PFSK-1 (cell line): ENCODE data around the gene SIGLEC7.

ENCODE experiments used
- FOXP2 ChIP-seq: optimal IDR thresholded peaks from 2 replicates; pipeline ENCODE3; 2011; ENCODE audit warnings: borderline replicate concordance, control low read depth, inconsistent platforms; ENCODE audit not compliant: insufficient read depth; ENCODE audit errors: extremely low read length, extremely low read depth
- POLR2AphosphoS5 ChIP-seq: IDR thresholded peaks from 2 replicates; pipeline ENCODE4 v1.6.1; 2012; ENCODE audit warnings: low read depth, mild to moderate bottlenecking, control low read depth, low read length, moderate library complexity
- REST ChIP-seq, 2 experiments: IDR thresholded peaks; 2 replicates each; pipeline versions ENCODE4 v1.6.1 to v1.8.0; 2011 to 2012; ENCODE audit warnings: low read depth in 2 of 2, low read length in 2 of 2, control low read depth in 1 of 2, inconsistent platforms in 1 of 2, mild to moderate bottlenecking in 1 of 2, moderate library complexity in 1 of 2; ENCODE audit not compliant: insufficient read depth in 1 of 2
- SIN3A ChIP-seq: IDR thresholded peaks from 2 replicates; pipeline ENCODE4 v1.6.1; 2012; ENCODE audit warnings: mild to moderate bottlenecking, low read length, moderate library complexity, borderline replicate concordance; ENCODE audit not compliant: insufficient read depth
- TAF1 ChIP-seq: IDR thresholded peaks from 2 replicates; pipeline ENCODE4 v1.6.1; 2012; ENCODE audit warnings: low read length, control low read depth, borderline replicate concordance; ENCODE audit not compliant: insufficient read depth

The SIGLEC7 gene

GRCh38 chr19:51159656-51160055, 17.6 kb downstream of the SIGLEC7 start:
- TF ChIP-seq SIN3A (no peak), POLR2AphosphoS5 (no peak), REST (IDR thresholded peaks at IDR 0.05; ENCODE audit: insufficient read depth in 1 of 2, low read depth in 2 of 2, low read length in 2 of 2) (no peak), FOXP2 (no peak), TAF1 (no peak)

GRCh38 chr19:51161266-51161665, 19.2 kb downstream of the SIGLEC7 start:
- TF ChIP-seq TAF1 (no peak), POLR2AphosphoS5 (no peak), REST (IDR thresholded peaks at IDR 0.05; ENCODE audit: insufficient read depth in 1 of 2, low read depth in 2 of 2, low read length in 2 of 2) (no peak), SIN3A (no peak), FOXP2 (no peak)

GRCh38 chr19:51161867-51162496, 19.9 kb downstream of the SIGLEC7 start:
- TF ChIP-seq POLR2AphosphoS5 = no peak
- no peak for TF ChIP-seq FOXP2
- no peak for TF ChIP-seq TAF1
- TF ChIP-seq SIN3A = no peak
- TF ChIP-seq REST (IDR thresholded peaks at IDR 0.05; ENCODE audit: insufficient read depth in 1 of 2, low read depth in 2 of 2, low read length in 2 of 2) = no peak

GRCh38 chr19:51163257-51163656, 21.2 kb downstream of the SIGLEC7 start:
- TF ChIP-seq REST (IDR thresholded peaks at IDR 0.05; ENCODE audit: insufficient read depth in 1 of 2, low read depth in 2 of 2, low read length in 2 of 2) (no peak), SIN3A (no peak), FOXP2 (no peak), TAF1 (no peak), POLR2AphosphoS5 (no peak)

GRCh38 chr19:51164215-51164614, 22.1 kb downstream of the SIGLEC7 start:
- TF ChIP-seq TAF1 (no peak), REST (IDR thresholded peaks at IDR 0.05; ENCODE audit: insufficient read depth in 1 of 2, low read depth in 2 of 2, low read length in 2 of 2) (no peak), FOXP2 (no peak), POLR2AphosphoS5 (no peak), SIN3A (no peak)
